Measurements from ENCODE around the gene FLT3LG. TPM values are rescaled to one million over a fixed set of nuclear protein-coding genes. Genes with fewer than 3 reads are reported as not detected.

The FLT3LG gene
- total RNA-seq, 1 donor: 5.4 TPM

DNA sequence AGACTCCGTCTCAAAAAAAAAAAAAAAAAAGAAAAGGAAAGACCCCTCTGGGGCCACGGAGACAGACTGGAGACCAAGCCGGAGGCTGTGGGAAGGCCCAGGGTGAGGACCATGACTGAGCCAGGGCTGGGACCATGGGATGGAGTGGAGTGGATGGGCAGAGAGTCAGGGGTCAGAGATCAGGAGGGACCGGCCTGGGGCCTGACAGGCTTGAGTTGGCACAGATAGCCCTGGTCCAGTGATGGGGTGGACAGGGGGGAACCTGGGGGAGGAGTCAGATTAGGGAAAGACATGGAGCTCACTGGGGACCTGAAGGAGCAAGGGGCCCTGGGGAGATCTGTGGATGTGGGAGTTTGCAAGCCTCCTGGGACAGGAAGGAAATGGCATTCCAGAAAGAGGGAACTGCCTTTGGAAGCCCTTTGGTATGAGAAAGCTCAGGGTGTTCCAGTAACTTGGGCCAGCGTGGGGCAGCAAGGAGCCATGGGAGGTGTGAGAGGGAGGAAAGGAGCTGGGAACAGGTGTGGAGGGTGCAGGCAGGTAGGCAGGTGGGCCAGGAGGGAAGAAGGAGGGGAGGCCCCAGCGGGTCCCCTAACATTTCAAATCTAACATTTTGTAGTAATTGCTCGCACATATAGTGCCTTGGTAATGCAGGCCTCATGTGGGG is 7.1 kb downstream of the FLT3LG start:
- TF ChIP-seq, protein P1, sequence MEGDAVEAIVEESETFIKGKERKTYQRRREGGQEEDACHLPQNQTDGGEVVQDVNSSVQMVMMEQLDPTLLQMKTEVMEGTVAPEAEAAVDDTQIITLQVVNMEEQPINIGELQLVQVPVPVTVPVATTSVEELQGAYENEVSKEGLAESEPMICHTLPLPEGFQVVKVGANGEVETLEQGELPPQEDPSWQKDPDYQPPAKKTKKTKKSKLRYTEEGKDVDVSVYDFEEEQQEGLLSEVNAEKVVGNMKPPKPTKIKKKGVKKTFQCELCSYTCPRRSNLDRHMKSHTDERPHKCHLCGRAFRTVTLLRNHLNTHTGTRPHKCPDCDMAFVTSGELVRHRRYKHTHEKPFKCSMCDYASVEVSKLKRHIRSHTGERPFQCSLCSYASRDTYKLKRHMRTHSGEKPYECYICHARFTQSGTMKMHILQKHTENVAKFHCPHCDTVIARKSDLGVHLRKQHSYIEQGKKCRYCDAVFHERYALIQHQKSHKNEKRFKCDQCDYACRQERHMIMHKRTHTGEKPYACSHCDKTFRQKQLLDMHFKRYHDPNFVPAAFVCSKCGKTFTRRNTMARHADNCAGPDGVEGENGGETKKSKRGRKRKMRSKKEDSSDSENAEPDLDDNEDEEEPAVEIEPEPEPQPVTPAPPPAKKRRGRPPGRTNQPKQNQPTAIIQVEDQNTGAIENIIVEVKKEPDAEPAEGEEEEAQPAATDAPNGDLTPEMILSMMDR (IDR thresholded peaks at IDR 0.05; ENCODE audit: insufficient read depth, low read length): no peak
- DNase-seq (ENCODE audit: low read depth): no peak
- no peak overlapping the region for H3K4me3 ChIP-seq (ENCODE audit: low read depth, low read length)

DNA sequence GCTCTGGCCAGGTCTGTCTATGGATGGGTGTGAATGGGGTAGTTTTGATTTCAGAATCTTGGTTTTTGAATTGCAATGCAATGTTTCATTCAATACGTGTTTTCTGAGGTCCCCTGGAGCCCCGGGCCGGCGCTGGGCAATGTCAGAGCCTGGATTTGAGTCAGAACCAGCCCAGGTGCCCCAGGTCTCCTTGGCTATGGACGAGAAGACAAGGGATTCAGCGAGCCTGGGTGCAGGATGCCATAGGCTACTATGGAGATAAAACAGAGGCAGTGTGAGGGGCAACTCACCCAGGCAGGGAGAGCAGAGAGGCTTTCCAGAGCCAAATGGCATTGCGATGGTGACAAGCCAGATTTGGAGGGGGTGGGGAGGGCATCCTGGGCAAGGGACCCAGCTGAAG is 12.2 kb downstream of the FLT3LG start:
- no peak for DNase-seq (ENCODE audit: low read depth)
- TF ChIP-seq, protein P1 (IDR thresholded peaks at IDR 0.05; ENCODE audit: insufficient read depth, low read length): no peak
- no peak overlapping the region for H3K4me3 ChIP-seq (ENCODE audit: low read depth, low read length)

DNA sequence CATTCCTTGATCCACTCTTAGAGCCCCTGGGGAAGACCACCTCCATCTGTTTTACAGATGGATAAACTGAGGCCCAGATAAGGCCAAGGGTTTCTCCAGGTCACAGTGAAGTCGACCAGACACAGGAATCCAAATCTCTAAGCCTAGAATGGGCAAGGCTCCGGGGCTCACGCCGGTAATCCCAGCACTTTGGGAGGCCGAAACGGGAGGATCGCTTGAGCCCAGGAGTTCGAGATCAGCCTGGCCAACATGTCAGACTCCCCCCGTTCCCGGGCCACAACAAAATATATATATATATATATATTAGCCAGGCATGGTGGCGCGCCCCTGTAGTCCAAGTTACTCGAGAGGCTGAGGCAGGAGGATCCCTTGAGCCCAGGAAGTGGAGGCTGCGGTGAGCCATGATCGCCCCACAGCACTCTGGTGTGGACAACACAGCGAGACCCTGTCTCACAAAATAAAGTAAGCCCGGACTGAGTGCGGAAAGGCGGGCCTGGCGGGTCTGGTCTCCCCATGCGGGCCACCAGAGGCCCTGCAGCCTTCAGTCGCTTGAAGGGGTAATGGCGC is 12.8 kb downstream of the FLT3LG start:
- no peak for DNase-seq (ENCODE audit: low read depth)
- no peak overlapping the region for H3K4me3 ChIP-seq (ENCODE audit: low read depth, low read length)
- TF ChIP-seq, protein P1 (IDR thresholded peaks at IDR 0.05; ENCODE audit: insufficient read depth, low read length): peak; percentile 6

DNA sequence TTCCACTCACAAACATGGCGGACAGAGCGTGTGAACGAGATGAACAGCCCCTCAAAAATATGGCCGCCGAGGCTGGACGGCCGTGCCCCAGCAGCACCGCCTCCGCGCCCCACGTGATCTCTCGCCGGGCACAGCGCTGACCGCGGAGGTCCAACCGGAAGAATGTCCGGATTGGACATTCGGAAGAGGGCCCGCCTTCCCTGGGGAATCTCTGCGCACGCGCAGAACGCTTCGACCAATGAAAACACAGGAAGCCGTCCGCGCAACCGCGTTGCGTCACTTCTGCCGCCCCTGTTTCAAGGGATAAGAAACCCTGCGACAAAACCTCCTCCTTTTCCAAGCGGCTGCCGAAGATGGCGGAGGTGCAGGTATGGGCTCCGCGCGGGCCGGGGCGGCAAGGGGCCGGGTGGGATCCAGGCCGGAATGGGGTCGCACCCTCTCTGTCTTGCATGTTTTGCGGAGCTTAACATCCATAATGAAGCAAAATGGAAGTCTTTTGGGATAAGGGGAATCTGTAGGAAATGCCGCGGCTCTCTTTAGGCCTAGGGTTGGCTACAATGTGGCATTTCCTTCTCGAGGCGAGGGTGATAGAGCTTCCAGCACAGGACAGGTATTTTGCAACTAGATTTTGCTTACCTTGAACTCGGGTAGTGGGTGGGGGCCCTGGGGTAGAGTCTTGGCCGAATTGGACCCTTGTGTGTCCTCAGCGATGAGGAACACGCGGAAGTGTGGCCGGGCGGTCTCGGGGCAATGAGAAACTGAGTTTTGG is 13.4 kb downstream of the FLT3LG start, which contains the start of gene RPL13A:
Gene RPL13A, plus strand, starts transcription at position 332 of the 769 bp plus-strand sequence. Its CDS starts 22 bp downstream, at position 354.
- peak; percentile 100 for DNase-seq (ENCODE audit: low read depth)
- TF ChIP-seq, protein P1 (IDR thresholded peaks at IDR 0.05; ENCODE audit: insufficient read depth, low read length): no peak
- peak within 1 kb of the TSS; percentile 97 for H3K4me3 ChIP-seq (ENCODE audit: low read depth, low read length)

DNA sequence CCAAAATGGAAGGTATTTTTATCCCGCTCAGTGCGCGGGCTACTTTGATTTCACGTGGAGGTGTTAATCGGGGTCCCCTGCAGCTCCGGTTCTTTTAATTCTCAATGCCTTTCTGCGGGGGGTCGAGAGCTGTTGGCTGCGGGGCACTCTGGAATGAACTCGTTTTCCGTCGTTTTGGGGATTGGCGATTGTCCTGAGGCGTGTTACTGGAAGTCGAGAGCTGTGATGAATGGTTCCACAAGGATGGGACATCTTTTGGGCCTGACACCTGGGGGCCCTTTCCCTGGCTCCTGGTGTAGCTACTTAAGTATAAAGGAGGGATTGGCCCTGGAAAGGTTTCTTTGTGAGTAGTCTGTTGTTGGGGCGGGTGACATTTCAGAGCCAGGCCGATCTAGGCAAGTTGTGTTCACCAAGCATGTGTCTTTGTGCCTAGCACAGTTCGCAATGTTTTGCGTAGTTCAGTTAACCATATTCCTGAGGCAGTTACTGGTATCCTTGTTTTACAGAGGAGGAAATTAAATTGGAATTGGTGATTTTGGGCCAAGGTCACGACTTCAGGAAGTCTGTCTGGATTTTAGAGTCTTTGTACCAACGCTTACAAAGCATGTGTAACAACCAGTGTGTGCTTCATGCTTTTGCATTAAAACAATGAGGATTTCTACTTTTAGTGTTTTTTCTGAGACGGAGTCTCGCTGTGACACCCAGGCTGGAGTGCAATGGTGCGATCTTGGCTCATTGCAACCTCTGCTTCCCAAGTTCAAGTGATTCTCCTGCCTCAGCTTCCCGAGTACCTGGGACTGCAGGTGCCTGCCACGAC is 14.2 kb downstream of the FLT3LG start:
- no peak for DNase-seq (ENCODE audit: low read depth)
- TF ChIP-seq, protein P1 (IDR thresholded peaks at IDR 0.05; ENCODE audit: insufficient read depth, low read length): no peak
- H3K4me3 ChIP-seq (ENCODE audit: low read depth, low read length): peak overlapping the region; percentile 97

DNA sequence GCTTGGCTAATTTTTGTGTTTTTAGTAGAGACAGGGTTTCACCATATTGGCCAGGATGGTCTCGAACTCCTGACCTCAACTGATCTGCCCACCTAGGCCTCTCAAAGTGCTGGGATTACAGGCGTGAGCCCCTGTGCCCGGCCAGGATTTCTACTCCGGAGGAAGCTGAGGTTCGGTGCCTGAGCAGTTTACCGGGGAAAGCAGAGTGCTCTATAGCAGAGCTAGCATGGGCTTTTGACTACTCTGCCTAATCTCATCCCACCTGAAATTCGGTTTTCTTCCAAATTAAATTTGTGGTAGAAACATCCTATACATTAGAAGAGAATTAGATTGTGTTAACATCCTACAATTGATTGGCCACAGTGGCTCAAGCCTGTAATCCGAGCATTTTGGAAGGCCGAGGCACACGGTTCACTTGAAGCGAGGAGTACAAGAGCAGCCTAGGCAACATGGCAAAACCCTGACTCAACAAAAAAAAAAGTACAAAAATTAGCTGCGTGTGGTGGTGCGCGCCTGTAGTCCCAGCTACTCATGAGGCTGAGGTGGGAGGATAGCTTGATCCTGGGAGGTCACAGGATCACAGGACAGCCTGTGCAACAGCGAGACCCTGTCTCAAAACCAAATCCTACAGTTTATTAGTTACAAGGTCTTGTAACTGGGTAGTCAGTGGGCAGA is 15.0 kb downstream of the FLT3LG start:
- H3K4me3 ChIP-seq (ENCODE audit: low read depth, low read length): peak overlapping the region; percentile 97
- DNase-seq (ENCODE audit: low read depth): no peak
- TF ChIP-seq, protein P1 (IDR thresholded peaks at IDR 0.05; ENCODE audit: insufficient read depth, low read length): no peak

Measured in fibroblast of the aortic adventitia (primary cell).